A673 (cell line): ENCODE results near the gene FBXO9.

ENCODE experiments used
- EZH2 ChIP-seq: fragments of 200-600 bp; sonication (generic); IDR thresholded peaks from 2 replicates; pipeline ENCODE4 v1.6.1; 2017; ENCODE audit warnings: borderline replicate concordance, low read depth, mild to moderate bottlenecking, mixed read lengths, antibody characterized with exemption, low read length; ENCODE audit not compliant: poor library complexity, severe bottlenecking
- TF ChIP-seq, protein P1 (sequence below): fragments of 300-800, 200-600 bp; sonication (generic); conservative IDR thresholded peaks from 2 replicates; pipeline ENCODE4 v1.5.1; 2017; ENCODE audit warnings: low read depth, mild to moderate bottlenecking, antibody characterized with exemption, low read length, moderate library complexity, mixed read lengths

DNA sequence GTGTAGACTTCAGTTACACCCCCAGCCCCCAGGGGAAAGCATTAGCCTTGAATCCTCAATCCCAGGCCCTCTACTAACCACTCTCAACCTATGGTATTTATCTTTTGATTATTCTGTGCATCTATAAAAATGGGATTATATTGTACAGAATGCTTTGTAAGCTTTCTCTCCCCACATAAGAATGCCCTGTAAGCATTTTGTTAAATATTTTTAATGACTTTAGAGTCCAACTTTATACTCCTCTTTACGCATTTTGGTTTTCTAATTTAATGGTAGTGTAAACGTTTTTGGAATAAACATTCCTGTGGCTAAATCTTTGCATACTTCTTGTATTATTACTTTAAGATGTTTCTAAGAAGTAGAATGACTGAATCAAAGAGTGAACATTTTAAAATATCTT is 35.4 kb downstream of the FBXO9 start:
- TF ChIP-seq, protein P1, sequence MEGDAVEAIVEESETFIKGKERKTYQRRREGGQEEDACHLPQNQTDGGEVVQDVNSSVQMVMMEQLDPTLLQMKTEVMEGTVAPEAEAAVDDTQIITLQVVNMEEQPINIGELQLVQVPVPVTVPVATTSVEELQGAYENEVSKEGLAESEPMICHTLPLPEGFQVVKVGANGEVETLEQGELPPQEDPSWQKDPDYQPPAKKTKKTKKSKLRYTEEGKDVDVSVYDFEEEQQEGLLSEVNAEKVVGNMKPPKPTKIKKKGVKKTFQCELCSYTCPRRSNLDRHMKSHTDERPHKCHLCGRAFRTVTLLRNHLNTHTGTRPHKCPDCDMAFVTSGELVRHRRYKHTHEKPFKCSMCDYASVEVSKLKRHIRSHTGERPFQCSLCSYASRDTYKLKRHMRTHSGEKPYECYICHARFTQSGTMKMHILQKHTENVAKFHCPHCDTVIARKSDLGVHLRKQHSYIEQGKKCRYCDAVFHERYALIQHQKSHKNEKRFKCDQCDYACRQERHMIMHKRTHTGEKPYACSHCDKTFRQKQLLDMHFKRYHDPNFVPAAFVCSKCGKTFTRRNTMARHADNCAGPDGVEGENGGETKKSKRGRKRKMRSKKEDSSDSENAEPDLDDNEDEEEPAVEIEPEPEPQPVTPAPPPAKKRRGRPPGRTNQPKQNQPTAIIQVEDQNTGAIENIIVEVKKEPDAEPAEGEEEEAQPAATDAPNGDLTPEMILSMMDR = no peak
- no peak for TF ChIP-seq EZH2
